ENCODE measurements around the gene CFAP119.

Gene CFAP119

DNA sequence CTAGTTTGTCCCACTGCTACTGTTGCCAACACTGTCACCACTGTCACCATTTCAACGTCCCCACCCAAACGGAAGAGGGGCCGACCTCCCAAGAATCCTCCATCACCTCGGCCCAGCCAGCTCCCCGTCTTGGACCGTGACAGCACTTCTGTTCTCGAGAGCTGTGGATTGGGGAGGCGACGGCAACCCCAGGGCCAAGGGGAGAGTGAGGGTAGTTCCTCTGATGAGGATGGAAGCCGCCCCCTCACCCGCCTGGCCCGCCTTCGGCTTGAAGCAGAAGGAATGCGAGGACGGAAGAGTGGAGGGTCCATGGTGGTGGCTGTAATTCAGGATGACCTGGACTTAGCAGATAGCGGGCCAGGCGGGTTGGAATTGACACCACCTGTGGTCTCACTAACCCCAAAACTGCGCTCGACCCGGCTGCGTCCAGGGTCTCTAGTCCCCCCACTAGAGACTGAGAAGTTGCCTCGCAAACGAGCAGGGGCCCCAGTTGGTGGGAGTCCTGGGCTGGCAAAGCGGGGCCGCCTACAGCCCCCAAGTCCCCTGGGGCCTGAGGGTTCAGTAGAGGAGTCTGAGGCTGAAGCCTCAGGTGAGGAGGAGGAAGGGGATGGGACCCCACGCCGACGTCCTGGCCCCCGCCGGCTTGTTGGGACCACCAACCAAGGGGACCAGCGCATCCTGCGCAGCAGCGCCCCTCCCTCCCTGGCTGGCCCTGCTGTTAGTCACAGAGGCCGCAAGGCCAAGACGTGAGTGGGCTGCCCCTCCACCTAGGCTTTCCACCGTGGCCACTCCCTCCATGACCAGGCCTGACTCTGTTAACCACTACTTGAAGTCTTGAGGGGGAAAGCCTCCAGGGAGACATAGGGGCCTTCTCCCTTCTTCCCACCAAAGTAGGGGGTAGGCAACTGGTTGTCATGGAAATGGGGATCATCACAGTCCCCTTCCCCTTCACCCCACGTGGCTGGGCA is 22.6 kb downstream of the CFAP119 start:
- DNase-seq, result no peak

DNA sequence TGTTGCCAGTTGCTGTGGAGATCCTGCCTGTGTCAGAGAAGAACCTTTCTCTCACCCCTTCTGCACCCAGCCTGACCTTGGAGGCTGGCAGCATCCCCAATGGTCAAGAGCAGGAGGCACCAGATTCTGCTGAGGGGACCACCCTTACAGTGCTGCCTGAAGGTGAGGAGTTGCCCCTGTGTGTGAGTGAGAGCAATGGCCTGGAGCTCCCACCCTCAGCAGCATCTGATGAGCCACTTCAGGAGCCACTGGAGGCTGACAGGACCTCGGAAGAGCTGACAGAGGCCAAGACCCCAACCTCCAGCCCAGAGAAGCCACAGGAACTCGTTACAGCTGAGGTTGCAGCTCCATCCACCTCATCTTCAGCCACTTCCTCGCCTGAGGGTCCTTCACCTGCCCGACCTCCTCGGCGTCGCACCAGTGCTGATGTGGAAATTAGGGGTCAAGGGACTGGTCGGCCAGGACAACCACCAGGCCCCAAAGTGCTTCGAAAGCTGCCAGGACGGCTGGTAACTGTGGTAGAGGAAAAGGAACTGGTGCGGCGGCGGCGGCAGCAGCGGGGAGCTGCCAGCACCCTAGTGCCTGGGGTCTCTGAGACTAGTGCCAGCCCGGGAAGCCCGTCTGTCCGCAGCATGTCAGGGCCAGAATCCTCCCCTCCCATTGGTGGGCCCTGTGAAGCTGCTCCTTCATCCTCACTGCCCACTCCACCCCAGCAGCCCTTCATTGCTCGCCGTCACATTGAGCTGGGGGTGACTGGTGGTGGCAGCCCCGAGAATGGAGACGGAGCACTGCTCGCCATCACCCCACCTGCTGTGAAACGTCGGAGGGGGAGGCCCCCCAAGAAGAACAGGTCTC is 23.8 kb downstream of the CFAP119 start:
- no peak for DNase-seq

DNA sequence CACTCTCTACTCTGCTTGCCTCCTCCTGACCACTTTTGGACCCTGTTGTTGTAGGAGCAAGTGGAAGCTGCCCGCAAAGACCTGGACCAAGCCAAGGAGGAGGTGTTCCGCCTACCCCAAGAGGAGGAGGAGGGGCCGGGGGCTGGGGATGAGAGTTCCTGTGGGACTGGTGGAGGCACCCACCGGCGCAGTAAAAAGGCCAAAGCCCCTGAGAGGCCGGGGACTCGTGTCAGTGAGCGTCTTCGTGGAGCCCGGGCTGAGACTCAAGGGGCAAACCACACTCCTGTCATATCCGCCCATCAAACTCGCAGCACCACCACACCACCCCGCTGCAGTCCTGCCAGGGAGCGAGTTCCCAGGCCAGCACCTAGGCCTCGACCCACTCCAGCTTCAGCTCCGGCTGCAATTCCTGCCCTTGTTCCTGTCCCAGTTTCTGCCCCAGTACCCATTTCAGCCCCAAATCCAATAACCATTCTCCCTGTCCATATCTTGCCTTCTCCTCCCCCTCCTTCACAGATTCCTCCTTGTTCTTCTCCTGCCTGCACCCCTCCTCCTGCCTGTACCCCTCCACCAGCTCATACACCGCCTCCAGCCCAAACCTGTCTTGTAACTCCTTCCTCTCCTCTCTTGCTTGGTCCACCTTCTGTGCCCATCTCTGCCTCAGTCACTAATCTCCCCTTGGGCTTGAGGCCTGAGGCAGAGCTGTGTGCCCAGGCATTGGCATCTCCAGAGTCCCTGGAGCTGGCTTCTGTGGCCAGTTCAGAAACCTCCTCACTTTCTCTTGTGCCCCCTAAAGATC is 24.7 kb downstream of the CFAP119 start:
- no peak for DNase-seq

DNA sequence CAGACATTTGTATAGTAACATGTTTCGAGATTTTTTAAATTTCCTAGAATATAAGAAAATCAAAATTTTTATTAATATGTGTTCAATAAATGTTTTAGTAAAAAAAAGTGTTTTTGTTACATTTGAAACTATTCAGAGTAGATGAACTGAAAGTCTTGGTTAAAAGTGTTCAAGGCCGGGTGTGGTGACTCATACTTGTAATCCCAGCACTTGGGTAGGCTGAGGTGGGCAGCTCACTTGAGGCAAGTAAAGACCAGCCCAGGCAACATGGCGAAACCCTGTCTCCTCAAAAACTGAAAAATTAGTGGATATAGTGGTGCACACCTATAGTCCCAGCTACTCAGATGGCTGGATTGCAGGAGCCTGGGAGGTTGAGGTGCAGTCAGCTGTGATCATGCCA is 30.5 kb downstream of the CFAP119 start:
- no peak for DNase-seq

DNA sequence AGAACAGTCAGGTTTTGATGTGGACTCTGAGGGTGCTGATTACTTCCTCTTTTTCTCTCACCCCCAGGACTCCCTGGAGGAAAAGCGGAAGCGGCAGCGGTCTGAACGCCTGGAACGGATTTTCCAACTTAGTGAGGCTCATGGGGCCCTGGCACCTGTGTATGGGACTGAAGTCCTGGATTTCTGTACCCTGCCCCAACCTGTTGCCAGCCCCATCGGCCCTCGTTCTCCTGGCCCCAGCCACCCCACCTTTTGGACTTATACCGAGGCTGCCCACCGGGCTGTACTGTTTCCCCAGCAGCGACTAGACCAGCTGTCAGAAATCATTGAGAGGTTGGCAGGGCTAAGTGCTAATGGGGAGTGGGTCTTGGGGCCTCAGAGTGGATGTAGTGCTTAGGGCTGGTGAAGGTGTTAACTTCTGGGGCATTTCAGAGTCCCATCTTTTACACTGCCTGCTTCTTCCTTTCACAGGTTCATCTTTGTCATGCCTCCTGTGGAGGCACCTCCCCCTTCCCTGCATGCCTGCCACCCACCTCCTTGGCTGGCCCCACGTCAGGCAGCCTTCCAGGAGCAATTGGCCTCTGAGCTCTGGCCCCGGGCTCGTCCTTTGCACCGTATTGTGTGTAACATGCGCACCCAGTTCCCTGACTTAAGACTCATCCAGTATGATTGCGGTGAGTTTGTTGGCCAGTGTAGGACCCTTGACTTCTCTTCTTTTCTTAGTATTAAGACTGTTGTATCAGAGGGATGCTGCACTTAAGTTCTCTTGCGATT is 32.8 kb downstream of the CFAP119 start:
- DNase-seq, result no peak

DNA sequence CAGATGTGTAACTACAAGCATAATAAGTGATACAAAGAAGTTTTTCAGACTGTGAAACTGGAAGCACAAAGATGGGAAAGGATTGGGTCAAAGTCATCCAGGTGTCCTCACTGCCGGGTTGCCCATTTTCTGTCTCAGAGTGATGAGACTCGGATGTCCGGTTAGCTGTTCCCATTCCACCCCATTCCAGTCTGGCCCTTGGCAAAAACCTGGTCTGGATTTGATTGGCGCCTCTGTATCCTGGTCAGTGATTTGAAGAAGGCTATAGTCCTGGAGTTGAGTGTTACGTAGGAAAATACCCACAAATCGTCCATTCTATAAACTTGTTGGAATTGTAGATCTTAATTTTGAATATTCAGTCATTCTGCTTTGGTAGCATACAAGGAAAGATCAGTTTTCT is 33.5 kb downstream of the CFAP119 start:
- no peak for DNase-seq

DNA sequence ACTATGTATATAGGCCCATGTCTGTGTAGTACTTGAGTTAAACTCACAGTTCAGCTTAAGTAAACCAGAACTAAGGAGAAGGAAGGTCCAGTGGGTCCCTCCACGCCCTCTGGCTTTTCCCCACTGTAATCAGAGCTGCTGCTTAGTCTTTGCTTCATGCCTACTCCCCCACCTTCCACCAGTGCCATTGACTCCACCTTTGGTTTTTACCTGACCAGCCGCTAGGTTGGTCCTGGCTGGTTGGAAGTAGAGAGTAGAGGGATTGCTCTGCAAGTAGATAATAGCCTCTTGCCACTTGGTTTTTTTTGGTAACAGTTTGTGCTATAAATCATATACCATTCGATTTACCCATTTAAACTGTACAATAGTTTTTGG is 36.5 kb downstream of the CFAP119 start:
- DNase-seq, result no peak

DNA sequence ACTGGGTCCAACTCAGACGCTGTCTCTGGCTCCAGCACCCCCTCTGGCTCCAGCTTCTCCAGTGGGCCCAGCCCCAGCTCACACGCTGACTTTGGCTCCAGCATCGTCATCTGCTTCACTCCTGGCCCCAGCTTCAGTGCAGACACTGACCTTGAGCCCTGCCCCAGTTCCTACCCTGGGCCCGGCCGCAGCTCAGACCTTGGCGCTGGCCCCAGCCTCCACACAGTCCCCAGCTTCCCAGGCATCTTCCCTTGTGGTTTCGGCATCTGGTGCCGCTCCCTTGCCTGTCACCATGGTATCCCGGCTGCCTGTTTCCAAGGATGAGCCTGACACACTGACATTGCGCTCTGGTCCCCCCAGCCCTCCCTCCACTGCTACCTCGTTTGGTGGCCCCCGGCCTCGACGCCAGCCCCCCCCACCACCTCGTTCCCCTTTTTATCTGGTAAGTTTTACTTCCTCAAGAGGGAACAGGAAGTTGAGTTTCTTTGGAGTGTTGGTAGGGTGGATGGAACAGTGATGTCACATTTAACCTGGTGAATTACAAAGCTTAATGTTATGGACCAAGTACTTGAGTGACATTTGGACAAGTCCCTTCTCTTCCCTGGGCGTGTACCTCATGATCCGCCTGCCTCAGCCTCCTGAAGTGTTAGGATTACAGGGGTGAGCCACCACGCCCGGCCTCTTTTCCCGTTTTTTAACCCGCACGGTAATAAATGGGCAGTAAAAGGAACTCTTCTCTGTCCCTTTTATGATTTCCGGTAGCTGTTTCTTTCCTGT is 37.0 kb downstream of the CFAP119 start:
- DNase-seq, result no peak

DNA sequence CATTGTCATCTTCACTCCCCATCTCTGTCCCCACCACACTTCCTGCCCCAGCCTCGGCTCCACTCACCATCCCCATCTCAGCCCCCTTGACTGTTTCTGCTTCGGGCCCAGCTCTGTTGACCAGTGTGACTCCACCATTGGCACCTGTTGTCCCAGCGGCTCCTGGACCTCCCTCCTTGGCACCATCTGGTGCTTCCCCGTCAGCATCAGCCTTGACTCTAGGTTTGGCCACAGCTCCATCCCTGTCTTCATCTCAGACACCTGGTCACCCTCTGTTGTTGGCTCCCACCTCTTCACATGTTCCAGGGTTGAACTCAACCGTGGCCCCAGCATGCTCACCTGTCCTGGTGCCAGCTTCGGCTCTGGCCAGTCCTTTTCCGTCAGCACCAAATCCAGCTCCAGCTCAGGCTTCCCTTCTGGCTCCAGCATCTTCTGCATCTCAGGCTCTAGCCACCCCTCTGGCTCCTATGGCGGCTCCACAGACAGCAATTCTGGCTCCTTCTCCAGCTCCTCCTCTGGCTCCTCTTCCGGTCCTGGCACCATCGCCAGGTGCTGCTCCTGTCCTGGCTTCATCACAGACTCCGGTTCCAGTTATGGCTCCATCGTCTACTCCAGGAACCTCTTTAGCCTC is 38.0 kb downstream of the CFAP119 start:
- no peak for DNase-seq

DNA sequence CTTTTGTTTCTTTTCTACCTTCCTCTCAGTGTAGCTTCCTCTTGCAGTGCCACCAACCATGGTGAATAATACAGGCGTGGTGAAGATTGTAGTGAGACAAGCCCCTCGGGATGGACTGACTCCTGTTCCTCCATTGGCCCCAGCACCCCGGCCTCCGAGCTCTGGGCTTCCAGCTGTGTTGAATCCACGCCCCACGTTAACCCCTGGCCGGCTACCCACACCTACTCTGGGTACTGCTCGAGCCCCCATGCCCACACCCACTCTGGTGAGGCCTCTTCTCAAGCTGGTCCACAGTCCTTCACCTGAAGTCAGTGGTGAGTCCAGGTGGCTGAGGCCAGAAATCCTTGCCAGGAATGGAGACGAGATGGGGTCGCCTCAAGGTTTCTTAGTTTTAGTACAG is 38.9 kb downstream of the CFAP119 start:
- no peak for DNase-seq

DNA sequence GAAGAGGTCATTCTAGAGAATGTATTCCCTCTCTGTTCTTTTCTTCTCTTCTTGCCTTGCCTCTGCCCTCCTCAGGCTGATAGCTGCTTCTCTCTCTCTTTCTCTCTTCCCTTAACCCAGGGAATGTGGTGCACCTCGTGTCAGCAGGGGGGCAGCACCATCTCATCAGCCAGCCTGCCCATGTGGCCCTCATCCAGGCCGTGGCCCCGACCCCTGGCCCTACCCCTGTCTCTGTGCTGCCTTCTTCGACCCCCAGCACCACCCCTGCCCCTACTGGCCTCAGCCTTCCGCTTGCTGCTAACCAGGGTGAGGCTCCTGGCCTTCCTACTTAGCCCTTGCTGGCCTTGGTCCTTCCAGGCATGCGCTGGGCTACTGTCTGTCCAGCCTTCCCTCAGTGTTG is 39.4 kb downstream of the CFAP119 start:
- no peak for DNase-seq

DNA sequence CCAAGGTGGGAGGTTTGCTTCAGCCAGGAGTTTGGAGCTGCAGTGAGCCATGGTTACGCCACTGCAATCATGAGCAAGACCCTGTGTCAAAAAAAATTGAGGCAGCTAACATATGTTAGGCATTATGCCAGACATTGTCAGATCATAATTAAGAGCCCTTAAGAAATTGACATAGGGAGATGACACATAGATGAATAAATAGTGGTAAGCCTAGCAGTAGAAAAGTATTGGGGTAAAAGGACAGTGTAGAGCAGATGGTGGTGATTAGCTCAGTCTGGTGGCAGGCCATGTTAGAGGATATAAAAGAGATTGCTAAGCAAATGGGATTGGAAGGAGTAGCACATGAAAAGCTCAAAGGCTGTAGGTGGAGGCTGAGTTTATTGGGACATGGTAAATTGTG is 40.3 kb downstream of the CFAP119 start:
- no peak for DNase-seq

DNA sequence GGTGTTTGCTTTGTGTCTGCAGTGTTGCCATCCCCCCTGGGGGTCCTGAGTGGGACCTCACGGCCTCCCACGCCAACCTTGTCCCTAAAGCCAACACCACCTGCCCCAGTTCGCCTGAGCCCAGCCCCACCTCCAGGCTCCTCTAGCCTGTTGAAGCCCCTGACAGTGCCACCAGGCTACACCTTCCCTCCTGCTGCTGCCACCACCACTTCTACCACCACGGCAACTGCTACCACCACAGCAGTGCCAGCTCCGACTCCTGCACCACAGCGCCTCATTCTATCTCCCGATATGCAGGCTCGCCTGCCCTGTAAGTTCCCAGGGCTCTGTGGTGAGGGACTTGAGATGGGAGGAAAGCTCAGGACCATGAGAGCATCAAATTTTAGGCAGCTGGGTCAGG is 40.7 kb downstream of the CFAP119 start:
- DNase-seq, result no peak

DNA sequence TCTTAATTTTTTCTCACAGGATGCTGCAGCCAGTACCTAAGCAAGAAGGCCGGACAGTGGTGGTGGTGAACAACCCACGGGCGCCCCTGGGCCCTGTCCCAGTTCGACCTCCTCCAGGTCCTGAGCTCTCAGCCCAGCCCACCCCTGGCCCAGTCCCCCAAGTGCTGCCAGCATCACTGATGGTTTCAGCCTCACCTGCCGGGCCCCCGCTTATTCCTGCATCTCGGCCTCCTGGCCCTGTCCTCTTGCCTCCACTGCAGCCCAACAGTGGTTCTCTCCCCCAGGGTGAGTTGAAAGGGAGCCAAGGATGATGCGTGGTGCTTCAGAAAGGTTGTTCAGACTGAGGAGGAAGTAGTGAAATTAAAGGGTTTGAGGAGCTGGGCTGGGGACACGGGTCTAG is 41.2 kb downstream of the CFAP119 start:
- DNase-seq, result no peak

DNA sequence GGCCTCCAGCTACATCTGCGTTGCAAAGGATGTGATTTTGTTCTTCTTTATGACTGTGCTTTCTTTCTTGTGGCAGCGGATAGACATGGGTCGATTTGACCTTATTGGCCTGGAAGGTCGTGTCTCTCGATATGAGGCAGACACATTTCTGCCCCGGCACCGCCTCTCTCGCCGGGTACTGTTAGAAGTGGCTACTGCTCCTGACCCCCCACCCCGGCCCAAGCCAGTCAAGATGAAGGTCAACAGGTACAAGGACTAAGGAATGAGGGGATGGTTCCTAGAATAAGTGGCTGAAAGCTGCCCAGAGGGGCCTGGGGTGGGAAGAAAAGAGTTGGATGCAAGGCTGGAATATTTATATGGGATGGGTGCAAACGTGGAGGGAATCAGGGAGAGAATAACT is 41.8 kb downstream of the CFAP119 start:
- DNase-seq, result no peak

DNA sequence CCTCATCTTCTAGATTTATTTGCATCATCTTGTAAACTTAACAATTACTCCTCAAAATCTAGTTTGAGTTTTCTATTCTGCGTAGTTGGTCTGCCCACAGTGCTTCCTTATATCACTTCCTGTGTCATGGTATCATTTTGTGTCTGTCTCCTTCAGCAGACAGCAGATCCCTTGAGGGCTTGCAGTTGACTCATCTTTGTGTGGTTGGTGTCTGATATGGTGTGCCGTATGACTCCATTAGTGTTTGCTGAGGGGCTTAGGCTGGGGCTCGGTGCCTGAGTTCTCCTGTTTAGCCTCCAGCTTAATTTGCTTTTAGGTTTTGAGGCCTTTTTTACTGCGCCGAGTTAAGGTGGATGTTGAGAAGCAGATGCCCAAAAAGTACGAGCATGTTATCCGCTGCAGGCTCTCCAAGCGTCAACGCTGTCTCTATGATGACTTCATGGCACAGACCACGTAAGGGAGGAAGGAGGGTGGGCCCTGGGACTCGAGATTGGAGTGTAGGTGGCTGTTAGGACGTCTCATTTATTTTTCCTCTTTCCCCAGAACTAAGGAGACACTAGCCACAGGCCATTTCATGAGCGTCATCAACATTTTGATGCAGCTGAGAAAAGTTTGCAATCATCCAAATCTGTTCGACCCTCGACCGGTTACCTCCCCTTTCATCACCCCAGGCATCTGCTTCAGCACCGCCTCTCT is 46.0 kb downstream of the CFAP119 start:
- DNase-seq, result peak; percentile 57

DNA sequence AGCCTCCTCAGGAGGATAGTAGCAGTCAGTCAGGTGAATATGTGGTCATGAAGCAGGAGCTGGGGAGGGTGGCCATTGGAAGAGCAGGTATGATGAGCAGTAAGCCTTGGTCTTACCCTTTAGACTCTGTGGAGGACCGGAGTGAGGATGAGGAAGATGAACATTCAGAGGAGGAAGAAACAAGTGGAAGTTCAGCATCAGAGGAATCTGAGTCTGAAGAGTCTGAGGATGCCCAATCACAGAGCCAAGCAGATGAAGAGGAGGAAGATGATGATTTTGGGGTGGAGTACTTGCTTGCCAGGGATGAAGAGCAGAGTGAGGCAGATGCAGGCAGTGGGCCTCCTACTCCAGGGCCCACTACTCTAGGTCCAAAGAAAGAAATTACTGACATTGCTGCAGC is 50.1 kb downstream of the CFAP119 start:
- DNase-seq, result no peak

DNA sequence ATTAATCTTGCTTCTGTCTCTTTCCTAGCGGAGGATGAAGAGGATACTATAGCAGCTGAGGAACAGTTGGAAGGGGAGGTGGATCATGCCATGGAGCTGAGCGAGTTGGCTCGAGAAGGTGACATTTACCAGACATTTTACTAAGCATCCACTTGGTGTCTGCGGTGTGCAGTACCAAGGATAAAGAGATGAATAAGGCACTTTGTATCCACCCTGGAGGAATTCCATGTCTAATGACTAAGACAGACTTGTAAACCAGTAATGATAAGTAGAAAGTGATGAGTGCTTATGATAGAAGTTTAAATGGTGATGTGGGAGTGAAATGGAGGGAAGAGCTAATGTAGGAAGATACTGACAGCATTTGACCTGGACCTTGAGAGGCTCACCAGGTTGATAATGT is 50.9 kb downstream of the CFAP119 start:
- no peak for DNase-seq

Measured in activated CD4-positive, alpha-beta T cell treated with anti-CD3 and anti-CD28 coated beads for 48 hours (primary cell).